ENCODE results near the gene SRSF9. TPM values are rescaled to one million over a fixed set of nuclear protein-coding genes. Genes with fewer than 3 reads are reported as not detected.
A peak's percentile ranks its signal among the peaks of the same experiment; 100 is the strongest.
"Not testable (repeated sequence)": the region's sequence is repeated elsewhere in the genome, so short reads cannot be mapped to it uniquely, and the experiment has no call there.

Gene SRSF9
- total RNA-seq, result 100 to 1,000 TPM; 175 to 191 (median 179) TPM
- total RNA-seq (2013), result 161 TPM

- TF ChIP-seq CTCF (IDR thresholded peaks at IDR 0.05), result peak; percentile 93
- no peaks in the 10 kb centered on the region for H3K9me3 ChIP-seq (ENCODE audit: control insufficient read depth, insufficient read depth, low read length)
- ATAC-seq (peak; percentile 83 to 95 (median 86)), DNase-seq (peak; percentile 96 to 99)
- Mint-ChIP-seq H3K27me3 (ENCODE audit: low read depth in 2 of 2) (no peaks in the 10 kb centered on the region), H3K27ac (peak within 1 kb of the TSS; percentile 91 to 97), H3K9me3 (no peaks in the 10 kb centered on the region), H3K4me1 (peaks cover 76 to 77% of the 10 kb centered on the region in 2 donors), H3K4me3 (peak within 1 kb of the TSS; percentile 95), H3K36me3 (peaks cover 10% of the 10 kb centered on the region)
- H3K27me3 ChIP-seq (ENCODE audit: control insufficient read depth, insufficient read depth, low read length), result no peaks in the 10 kb centered on the region
- WGBS (ENCODE audit: insufficient coverage), result under 1% methylated on average over 88 of the region's 88 CpGs
- peak within 1 kb of the TSS; percentile 83 for H3K4me3 ChIP-seq (ENCODE audit: low read length)
- H3K4me1 ChIP-seq (ENCODE audit: control insufficient read depth, insufficient read depth, low read length), result peaks cover 44% of the 10 kb centered on the region
- intact Hi-C loops (cut with micrococcal nuclease), result loop anchor here (1.0 kb wide), 2 partner anchors 12 to 27 kb away; partner anchors contain the start of gene DYNLL1
- H3K36me3 ChIP-seq (ENCODE audit: control insufficient read depth, insufficient read depth, low read length), result peaks cover 21% of the 10 kb centered on the region
- peak within 1 kb of the TSS; percentile 86 for H3K27ac ChIP-seq (ENCODE audit: low read length)
Measured at GRCh38 chr12:120469450-120470149, at the start of gene SRSF9. Gene SRSF9 (minus strand): TSS chr12:120469748. CDS start chr12:120469609, 139 bp downstream.

GRCh38 chr12:120519324-120519723 lies 49.8 kb upstream of the SRSF9 start:
- 100% methylated on average over 8 of the region's 8 CpGs for WGBS (ENCODE audit: insufficient coverage)
- ATAC-seq; H3K4me3 Mint-ChIP-seq; H3K27me3 ChIP-seq (ENCODE audit: control insufficient read depth, insufficient read depth, low read length); H3K27me3 Mint-ChIP-seq (ENCODE audit: low read depth in 2 of 2); H3K4me1 Mint-ChIP-seq; H3K4me3 ChIP-seq (ENCODE audit: low read length); H3K27ac Mint-ChIP-seq; H3K4me1 ChIP-seq (ENCODE audit: control insufficient read depth, insufficient read depth, low read length); H3K9me3 ChIP-seq (ENCODE audit: control insufficient read depth, insufficient read depth, low read length); H3K36me3 Mint-ChIP-seq; DNase-seq; intact Hi-C loops (cut with micrococcal nuclease); H3K27ac ChIP-seq (ENCODE audit: low read length); H3K9me3 Mint-ChIP-seq: not testable (repeated sequence)
- H3K36me3 ChIP-seq (ENCODE audit: control insufficient read depth, insufficient read depth, low read length), result peaks cover 18% of the 10 kb centered on the region

GRCh38 chr12:120515496-120515895 lies 45.9 kb upstream of the SRSF9 start:
- H3K27ac ChIP-seq (ENCODE audit: low read length), result no peak overlapping the region
- WGBS (ENCODE audit: insufficient coverage), result 98% methylated on average over 2 of the region's 2 CpGs
- Mint-ChIP-seq H3K4me3 (no peak overlapping the region), H3K27ac (no peak overlapping the region), H3K36me3 (no peaks in the 10 kb centered on the region), H3K9me3 (no peaks in the 10 kb centered on the region), H3K27me3 (ENCODE audit: low read depth in 2 of 2) (no peaks in the 10 kb centered on the region), H3K4me1 (peaks cover 0 to 5% of the 10 kb centered on the region in 2 donors)
- no peaks in the 10 kb centered on the region for H3K4me1 ChIP-seq (ENCODE audit: control insufficient read depth, insufficient read depth, low read length)
- H3K4me3 ChIP-seq (ENCODE audit: low read length), result no peak overlapping the region
- H3K36me3 ChIP-seq (ENCODE audit: control insufficient read depth, insufficient read depth, low read length), result peaks cover 14% of the 10 kb centered on the region
- no peaks in the 10 kb centered on the region for H3K27me3 ChIP-seq (ENCODE audit: control insufficient read depth, insufficient read depth, low read length)
- no peak for TF ChIP-seq CTCF (IDR thresholded peaks at IDR 0.05)
- intact Hi-C loops (cut with micrococcal nuclease), result no loop called here
- DNase-seq (no peak), ATAC-seq (no peak)
- H3K9me3 ChIP-seq (ENCODE audit: control insufficient read depth, insufficient read depth, low read length), result no peaks in the 10 kb centered on the region

- Histone ChIP-seq H3K36me3 (ENCODE audit: control insufficient read depth, insufficient read depth, low read length) (peaks cover 18% of the 10 kb centered on the region), H3K9me3 (ENCODE audit: control insufficient read depth, insufficient read depth, low read length) (no peaks in the 10 kb centered on the region), H3K4me1 (ENCODE audit: control insufficient read depth, insufficient read depth, low read length) (no peaks in the 10 kb centered on the region), H3K27me3 (ENCODE audit: control insufficient read depth, insufficient read depth, low read length) (no peaks in the 10 kb centered on the region), H3K4me3 (ENCODE audit: low read length) (no peak overlapping the region), H3K27ac (ENCODE audit: low read length) (no peak overlapping the region)
- Mint-ChIP-seq H3K4me3 (no peak overlapping the region), H3K27me3 (ENCODE audit: low read depth in 2 of 2) (no peaks in the 10 kb centered on the region), H3K27ac (no peak overlapping the region), H3K36me3 (no peaks in the 10 kb centered on the region), H3K9me3 (no peaks in the 10 kb centered on the region), H3K4me1 (peaks cover 0 to 5% of the 10 kb centered on the region in 2 donors)
- intact Hi-C loops (cut with micrococcal nuclease), result no loop called here
- no peak for TF ChIP-seq CTCF (IDR thresholded peaks at IDR 0.05)
- WGBS (ENCODE audit: insufficient coverage), result over 99% methylated on average over 7 of the region's 7 CpGs
- ATAC-seq (no peak), DNase-seq (no peak)
Measured at GRCh38 chr12:120514002-120514401, 44.5 kb upstream of the SRSF9 start.

Data from natural killer cell (primary cell).